GM12878 (cell line): ENCODE results near the gene BIN1. TPM values are rescaled to one million over a fixed set of nuclear protein-coding genes. Genes with fewer than 3 reads are reported as not detected.

Source experiments
- ATAC-seq: fragments of 200-7000 bp; cut with Tn5 transposase; 3 replicates; pipeline ENCODE4 v1.9.1; 2020; ENCODE audit warnings: mild to moderate bottlenecking, moderate library complexity
- BruUV-seq: library from RNA; stranded (reverse); fragments of 400-500 nt; replicated peaks from 2 replicates; lab custom pipeline; 2021; lab: Mats Ljungman, UMichigan
- CTCF ChIA-PET: fragments of 300-600 bp; sonication (Branson Sonifier 250); formaldehyde crosslinking; extraction: SDS; loops from one replicate; lab custom pipeline; 2021; ENCODE audit warnings: inconsistent platforms; lab: Yijun Ruan, JAX
- POLR2A ChIA-PET: fragments of 350-600 bp; formaldehyde crosslinking; extraction: SDS; loops from one replicate; lab custom pipeline; 2021; ENCODE audit warnings: inconsistent platforms; lab: Charles Lee
- RAD21 ChIA-PET: fragments of 300-600 bp; sonication (Branson Sonifier 250); formaldehyde crosslinking; loops from one replicate; lab custom pipeline; 2023; ENCODE audit warnings: antibody characterized with exemption; ENCODE audit not compliant: unreplicated experiment; lab: Charles Lee
- SMC1A ChIA-PET: fragments of 300-600 bp; sonication (Branson Sonifier 250); formaldehyde crosslinking; loops from one replicate; lab custom pipeline; 2023; ENCODE audit not compliant: unreplicated experiment, uncharacterized antibody; lab: Charles Lee
- DNase-seq: peaks from one replicate; pipeline ENCODE4 v3.0.0-alpha.2; 2011; ENCODE audit warnings: low read depth, low spot score
- FAIRE-seq: peaks from 3 replicates; lab custom pipeline; 2011; peaks lifted over from hg19 to GRCh38; lab: Jason Lieb, UNC
- H2AFZ ChIP-seq: 2 replicates; pipeline ENCODE4 v1.6.0; 2011; ENCODE audit warnings: low read depth, low read length, control low read depth; ENCODE audit not compliant: control insufficient read depth
- H3K27ac ChIP-seq: 2 replicates; pipeline ENCODE4 v1.5.1; 2011; ENCODE audit warnings: control low read depth; ENCODE audit not compliant: control insufficient read depth, insufficient read depth
- H3K27me3 ChIP-seq, 2 experiments: replicated peaks in 1 of 2; 2 replicates each; pipeline versions ENCODE4 v1.6.0 to v1.6.1; 2011; ENCODE audit warnings: low read length in 1 of 2; ENCODE audit not compliant: control insufficient read depth in 2 of 2, insufficient read depth in 2 of 2
- H3K36me3 ChIP-seq, 2 experiments: 2 replicates each; pipeline ENCODE4 v1.5.1; 2011; ENCODE audit warnings: low read length in 1 of 2; ENCODE audit not compliant: control insufficient read depth in 2 of 2, insufficient read depth in 2 of 2
- H3K4me1 ChIP-seq: 2 replicates; pipeline ENCODE4 v1.6.1; 2011; ENCODE audit warnings: mild to moderate bottlenecking, low read length, moderate library complexity, mixed read lengths; ENCODE audit not compliant: control insufficient read depth, insufficient read depth
- H3K4me2 ChIP-seq: 2 replicates; pipeline ENCODE4 v1.6.0; 2011; ENCODE audit warnings: control low read depth; ENCODE audit not compliant: control insufficient read depth, insufficient read depth
- H3K4me3 ChIP-seq: fragments of 200-600 bp; sonication (generic); 2 replicates; pipeline ENCODE4 v1.5.1; 2016
- H3K79me2 ChIP-seq: 2 replicates; pipeline ENCODE4 v1.6.0; 2011; ENCODE audit warnings: low read length; ENCODE audit not compliant: control insufficient read depth, insufficient read depth
- H3K9ac ChIP-seq: 2 replicates; pipeline ENCODE4 v1.8.0; 2011; ENCODE audit warnings: low read length, control low read depth, mixed read lengths; ENCODE audit not compliant: control insufficient read depth, insufficient read depth
- H3K9me3 ChIP-seq: replicated peaks from 3 replicates; pipeline ENCODE4 v1.5.1; 2011; ENCODE audit warnings: mild to moderate bottlenecking, low read length; ENCODE audit not compliant: control insufficient read depth, insufficient read depth
- H4K20me1 ChIP-seq: 2 replicates; pipeline ENCODE4 v1.6.0; 2011; ENCODE audit not compliant: control insufficient read depth, insufficient read depth
- CBFB ChIP-seq: IDR thresholded peaks from 2 replicates; pipeline ENCODE4 v1.6.1; 2016; ENCODE audit warnings: antibody characterized with exemption, low read depth
- EGR1 ChIP-seq, 2 experiments: IDR thresholded peaks; 1 replicate in 1 of 2; 2 replicates in 1 of 2; pipeline ENCODE4 v1.6.1; 2011 to 2012; ENCODE audit warnings: low read depth in 2 of 2, low read length in 2 of 2, borderline replicate concordance in 1 of 2, mild to moderate bottlenecking in 1 of 2, moderate library complexity in 1 of 2
- ESRRA ChIP-seq: IDR thresholded peaks from 2 replicates; pipeline ENCODE4 v1.6.1; 2012; ENCODE audit warnings: mild to moderate bottlenecking, low read length, improper control_type of control experiment
- GATAD2B ChIP-seq: fragments of 450-650 bp; conservative IDR thresholded peaks from 2 replicates; pipeline ENCODE4 v1.6.1; 2017; ENCODE audit warnings: low read depth, mild to moderate bottlenecking, moderate library complexity
- HDGF ChIP-seq: fragments of 450-650 bp; IDR thresholded peaks from 2 replicates; pipeline ENCODE4 v1.6.1; 2016; ENCODE audit warnings: antibody characterized with exemption
- IRF3 ChIP-seq: fragments of 450-650 bp; IDR thresholded peaks from 2 replicates; pipeline ENCODE4 v1.6.1; 2014; ENCODE audit warnings: mild to moderate bottlenecking
- KLF5 ChIP-seq: fragments of 450-650 bp; IDR thresholded peaks from 2 replicates; pipeline ENCODE4 v1.6.1; 2014; ENCODE audit warnings: mild to moderate bottlenecking; ENCODE audit not compliant: partially characterized antibody
- RB1 ChIP-seq: fragments of 450-650 bp; formaldehyde crosslinking; IDR thresholded peaks from 2 replicates; pipeline ENCODE4 v1.6.1; 2017; ENCODE audit warnings: mild to moderate bottlenecking, borderline replicate concordance
- SPI1 ChIP-seq: IDR thresholded peaks from 2 replicates; pipeline ENCODE4 v1.6.1; 2011; ENCODE audit warnings: low read depth, mild to moderate bottlenecking, low read length, moderate library complexity, borderline replicate concordance; ENCODE audit not compliant: insufficient read depth
- STAT3 ChIP-seq: IDR thresholded peaks from 2 replicates; pipeline ENCODE4 v1.6.1; 2011; ENCODE audit warnings: low read depth, low read length, improper control_type of control experiment
- SUPT20H ChIP-seq: IDR thresholded peaks from 2 replicates; pipeline ENCODE4 v1.6.1; 2011; ENCODE audit warnings: low read depth, mild to moderate bottlenecking, low read length, moderate library complexity, borderline replicate concordance; ENCODE audit not compliant: control insufficient read depth
- TBL1XR1 ChIP-seq: IDR thresholded peaks from 2 replicates; pipeline ENCODE4 v1.6.1; 2012; ENCODE audit warnings: low read depth, low read length, improper control_type of control experiment
- WGBS: methylation state at CpG from one replicate; pipeline ENCODE4 v1.1.6; 2016; ENCODE audit warnings: low lambda C conversion rate; ENCODE audit not compliant: insufficient replicate concordance, insufficient coverage; ENCODE audit errors: missing lambda C conversion rate; 5-methylcytosine and 5-hydroxymethylcytosine counted together
- in situ Hi-C: fragments of 300-500 bp; cut with MboI; formaldehyde crosslinking; loops from 9 replicates; pipeline ENCODE4 v1.14.3; 2018; ENCODE audit warnings: mixed read lengths
- intact Hi-C: fragments of 100-400 bp; cut with micrococcal nuclease; formaldehyde crosslinking; loops from one replicate; pipeline ENCODE4 v1.14.2; 2022; ENCODE audit not compliant: unreplicated experiment
- polyA plus RNA-seq, 11 experiments: library from polyadenylated mRNA; depleted of rRNA in 4 of 11; unstranded in 6 of 11; stranded (reverse) in 5 of 11; fragments of >200 nt; fragmentation: Nextera tagmentation in 4 of 11; fragmentation: Illumina TruSeq in 1 of 11; extraction: Ambion mirVana in 4 of 11; extraction: Trizol in 1 of 11; gene quantifications; 1 replicate in 1 of 11; 2 replicates in 10 of 11; pipeline versions ENCODE4 v1.2.1 to v1.2.3, GENCODE V29; 2011 to 2016; ENCODE audit warnings: inconsistent platforms in 2 of 11, missing spikeins in 2 of 11, low read depth in 1 of 11
- total RNA-seq, 4 experiments: library from RNA; depleted of rRNA in 3 of 4; stranded (reverse); fragments of >200 nt in 3 of 4; fragmentation: Illumina TruSeq in 1 of 4; extraction: Trizol in 1 of 4; gene quantifications; 2 replicates each; pipeline versions ENCODE4 v1.2.1 to v1.2.3, GENCODE V29; 2013 to 2021
- TF ChIP-seq, protein P1 (sequence below): IDR thresholded peaks from 2 replicates; pipeline ENCODE4 v1.6.1; 2011; ENCODE audit warnings: mild to moderate bottlenecking, low read depth, low read length, moderate library complexity; ENCODE audit not compliant: insufficient replicate concordance

BIN1 gene
- total and polyA plus RNA-seq, 10 of the 15 experiments (the other 5 are each of a cell fraction or from before 2014, with no cell fraction given): 0.32 to 21.3 (median 11.2) TPM

GRCh38 chr2:127048969-127049897 is 57.7 kb downstream of the BIN1 start:
- BruUV-seq: no TSS peak
- DNase-seq (no peak), ATAC-seq (no peak), FAIRE-seq (no peak)
- SMC1A ChIA-PET: interaction anchor here (0.9 kb wide), 1 partner anchor 78 kb away, joined by 3 read pairs; no protein-coding TSS in a partner anchor
- Histone ChIP-seq H2AFZ (no peak overlapping the region), H3K27ac (no peak overlapping the region), H4K20me1 (no peaks in the 10 kb centered on the region), H3K9ac (no peak overlapping the region), H3K4me1 (no peaks in the 10 kb centered on the region), H3K4me2 (no peak overlapping the region), H3K36me3 (no peaks in the 10 kb centered on the region), H3K4me3 (no peak overlapping the region), H3K27me3 (no peaks in the 10 kb centered on the region), H3K79me2 (no peaks in the 10 kb centered on the region), H3K9me3 (no peaks in the 10 kb centered on the region; the same call in 2 of the 3 replicates)
- WGBS: 44% methylated on average over 15 of the region's 15 CpGs
- in situ Hi-C loops: no loop called here
- TF ChIP-seq KLF5: no peak
- no peak for TF ChIP-seq STAT3
- no peak for TF ChIP-seq RB1
- TF ChIP-seq IRF3: no peak
- TF ChIP-seq TBL1XR1: no peak
- no peak for TF ChIP-seq SPI1
- TF ChIP-seq EGR1 (IDR thresholded peaks at IDR 0.05; ENCODE audit: borderline replicate concordance in 1 of 2, low read depth in 2 of 2, low read length in 2 of 2): no peak
- TF ChIP-seq CBFB: no peak
- TF ChIP-seq GATAD2B: no peak
- no peak for TF ChIP-seq HDGF
- TF ChIP-seq ESRRA: no peak
- no peak for TF ChIP-seq SUPT20H
- TF ChIP-seq, protein P1, sequence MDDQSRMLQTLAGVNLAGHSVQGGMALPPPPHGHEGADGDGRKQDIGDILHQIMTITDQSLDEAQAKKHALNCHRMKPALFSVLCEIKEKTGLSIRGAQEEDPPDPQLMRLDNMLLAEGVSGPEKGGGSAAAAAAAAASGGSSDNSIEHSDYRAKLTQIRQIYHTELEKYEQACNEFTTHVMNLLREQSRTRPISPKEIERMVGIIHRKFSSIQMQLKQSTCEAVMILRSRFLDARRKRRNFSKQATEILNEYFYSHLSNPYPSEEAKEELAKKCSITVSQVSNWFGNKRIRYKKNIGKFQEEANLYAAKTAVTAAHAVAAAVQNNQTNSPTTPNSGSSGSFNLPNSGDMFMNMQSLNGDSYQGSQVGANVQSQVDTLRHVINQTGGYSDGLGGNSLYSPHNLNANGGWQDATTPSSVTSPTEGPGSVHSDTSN: no peak
- intact Hi-C loops: no loop called here
- CTCF ChIA-PET: interaction anchor here (0.6 to 2.9 kb wide), 14 partner anchors 16 to 1971 kb away, joined by 3 to 21 read pairs (median 3); no protein-coding TSS in a partner anchor
- POLR2A ChIA-PET: no interaction called here
- RAD21 ChIA-PET: interaction anchor here (0.8 to 1.6 kb wide), 2 partner anchors 72 to 77 kb away, joined by 4 to 7 read pairs; no protein-coding TSS in a partner anchor
